ENCODE measurements around the gene VWA3B. TPM values are rescaled to one million over a fixed set of nuclear protein-coding genes. Genes with fewer than 3 reads are reported as not detected.

VWA3B gene
- total and polyA plus RNA-seq, 2 donors (not counting 3 experiments of a cell fraction or from before 2014, with no cell fraction given) = not detected

- Histone ChIP-seq H3K9me3 (replicated peaks; ENCODE audit: control insufficient read depth, insufficient read depth, low read length) (no peaks in the 10 kb centered on the region), H3K27ac (ENCODE audit: insufficient read depth, low read depth, low read length) (no peak overlapping the region), H3K9ac (replicated peaks; ENCODE audit: extremely low read depth, insufficient read depth, low read length) (no peak overlapping the region), H3K27me3 (ENCODE audit: control insufficient read depth in 2 of 2, insufficient read depth in 2 of 2, low read length in 2 of 2) (peaks cover 21 to 48% of the 10 kb centered on the region in 2 experiments), H3K36me3 (ENCODE audit: control insufficient read depth in 2 of 2, extremely low read depth in 1 of 2, insufficient read depth in 2 of 2, low read length in 2 of 2) (no peaks in the 10 kb centered on the region), H3K4me2 (ENCODE audit: insufficient read depth, low read length) (no peak overlapping the region), H2AFZ (ENCODE audit: low read depth, low read length) (no peak overlapping the region), H3K79me2 (ENCODE audit: control insufficient read depth, insufficient read depth, low read length) (no peaks in the 10 kb centered on the region), H3K4me3 (replicated peaks in 1 of 3; ENCODE audit: insufficient read depth in 1 of 3, low read depth in 1 of 3, low read length in 3 of 3) (no peak overlapping the region), H3K4me1 (ENCODE audit: control insufficient read depth, extremely low read depth, insufficient read depth, low read length) (peaks cover 9% of the 10 kb centered on the region), H3K9me1 (replicated peaks; ENCODE audit: control insufficient read depth, extremely low read depth, insufficient read depth, low read length) (no peaks in the 10 kb centered on the region), H4K20me1 (replicated peaks; ENCODE audit: control insufficient read depth, extremely low read depth, insufficient read depth, low read length) (no peaks in the 10 kb centered on the region)
- DNase-seq (ENCODE audit: low read depth, low spot score) (no peak), FAIRE-seq (no peak)
- CTCF ChIA-PET = no interaction called here
- BruUV-seq (replicated peaks) = no TSS peak
- no peak for TF ChIP-seq FOS (IDR thresholded peaks at IDR 0.05; ENCODE audit: borderline replicate concordance, insufficient read depth, low read length)
- POLR2A ChIA-PET = no interaction called here
- intact Hi-C loops (cut with micrococcal nuclease) (no loop called here), dilution Hi-C loops (cut with MboI; ENCODE audit: extremely low pct_ligation_motif_present, low sequenced_read_pairs) (no loop called here)
Observed at GRCh38 chr2:98085649-98086048, 1.3 kb upstream of the VWA3B start.

GRCh38 chr2:98087447-98088020 lies 567 bp downstream of the VWA3B start:
- BruUV-seq (replicated peaks) = no TSS peak
- no peaks in the 10 kb centered on the region for H3K79me2 ChIP-seq (ENCODE audit: control insufficient read depth, insufficient read depth, low read length)
- H3K9me3 ChIP-seq (replicated peaks; ENCODE audit: control insufficient read depth, insufficient read depth, low read length) = no peaks in the 10 kb centered on the region
- H3K4me2 ChIP-seq (ENCODE audit: insufficient read depth, low read length) = peak overlapping the region; percentile 12
- no peaks in the 10 kb centered on the region for H3K36me3 ChIP-seq (ENCODE audit: control insufficient read depth in 2 of 2, extremely low read depth in 1 of 2, insufficient read depth in 2 of 2, low read length in 2 of 2)
- no peaks in the 10 kb centered on the region for H4K20me1 ChIP-seq (replicated peaks; ENCODE audit: control insufficient read depth, extremely low read depth, insufficient read depth, low read length)
- H3K4me3 ChIP-seq (replicated peaks in 1 of 3; ENCODE audit: insufficient read depth in 1 of 3, low read depth in 1 of 3, low read length in 3 of 3) = peak overlapping the region in 1 of 3 experiments; percentile 12
- intact Hi-C loops (cut with micrococcal nuclease) = no loop called here
- FAIRE-seq (no peak), DNase-seq (ENCODE audit: low read depth, low spot score) (no peak)
- H3K9me1 ChIP-seq (replicated peaks; ENCODE audit: control insufficient read depth, extremely low read depth, insufficient read depth, low read length) = no peaks in the 10 kb centered on the region
- H3K27me3 ChIP-seq (ENCODE audit: control insufficient read depth in 2 of 2, insufficient read depth in 2 of 2, low read length in 2 of 2) = peaks cover 21 to 48% of the 10 kb centered on the region in 2 experiments
- TF ChIP-seq MYC (IDR thresholded peaks at IDR 0.05; ENCODE audit: low read depth, low read length) (no peak), POLR2A (IDR thresholded peaks at IDR 0.05; ENCODE audit: low read depth, low read length) (no peak), MAX (IDR thresholded peaks at IDR 0.05; ENCODE audit: insufficient read depth, insufficient read length) (no peak), POLR2AphosphoS5 (IDR thresholded peaks at IDR 0.05; ENCODE audit: insufficient read depth, low read depth, low read length) (no peak), FOS (IDR thresholded peaks at IDR 0.05; ENCODE audit: borderline replicate concordance, insufficient read depth, low read length) (no peak), EZH2 (IDR thresholded peaks at IDR 0.05; ENCODE audit: borderline replicate concordance, low read depth, low read length, severe bottlenecking) (peak; percentile 23), CTCF (IDR thresholded peaks at IDR 0.05; ENCODE audit: extremely low read depth in 1 of 2, insufficient read depth in 1 of 2, low read depth in 1 of 2, low read length in 2 of 2) (no peak), JUN (IDR thresholded peaks at IDR 0.05; ENCODE audit: borderline replicate concordance, insufficient read depth, insufficient read length, low read depth) (no peak)
- H3K27ac ChIP-seq (ENCODE audit: insufficient read depth, low read depth, low read length) = no peak overlapping the region
- ChIA-PET POLR2A (no interaction called here), CTCF (interaction anchor here (1.3 kb wide), 1 partner anchor 17 kb away, joined by 3 read pairs; no protein-coding TSS in a partner anchor)
- dilution Hi-C loops (cut with MboI; ENCODE audit: extremely low pct_ligation_motif_present, low sequenced_read_pairs) = no loop called here
- H2AFZ ChIP-seq (ENCODE audit: low read depth, low read length) = peak overlapping the region; percentile 81
- H3K9ac ChIP-seq (replicated peaks; ENCODE audit: extremely low read depth, insufficient read depth, low read length) = no peak overlapping the region
- peaks cover 9% of the 10 kb centered on the region for H3K4me1 ChIP-seq (ENCODE audit: control insufficient read depth, extremely low read depth, insufficient read depth, low read length)

Measured in endothelial cell of umbilical vein (primary cell).